ENCODE measurements around the gene RNASE8.

RNASE8 gene

GRCh38 chr14:21016413-21017190 is 41.0 kb upstream of the RNASE8 start:
- no peaks in the 10 kb centered on the region for H3K9me3 ChIP-seq
- peaks cover 35% of the 10 kb centered on the region for H3K27me3 ChIP-seq
- peaks cover 0 to 5% of the 10 kb centered on the region in 2 experiments for H3K4me1 ChIP-seq (ENCODE audit: control insufficient read depth in 1 of 2, insufficient read depth in 1 of 2, low read depth in 1 of 2, low read length in 1 of 2)
- H3K27ac ChIP-seq = no peak overlapping the region
- H3K4me3 ChIP-seq (ENCODE audit: low read depth in 1 of 2, low read length in 1 of 2) = no peak overlapping the region
- H3K36me3 ChIP-seq = no peaks in the 10 kb centered on the region
- no peak for TF ChIP-seq CTCF (IDR thresholded peaks at IDR 0.05)

GRCh38 chr14:21017528-21018245 is 39.9 kb upstream of the RNASE8 start:
- no peak for TF ChIP-seq CTCF (IDR thresholded peaks at IDR 0.05)
- Histone ChIP-seq H3K4me3 (ENCODE audit: low read depth in 1 of 2, low read length in 1 of 2) (no peak overlapping the region), H3K27me3 (peaks cover 36% of the 10 kb centered on the region), H3K9me3 (no peaks in the 10 kb centered on the region), H3K4me1 (ENCODE audit: control insufficient read depth in 1 of 2, insufficient read depth in 1 of 2, low read depth in 1 of 2, low read length in 1 of 2) (peaks cover 0 to 5% of the 10 kb centered on the region in 2 experiments), H3K27ac (no peak overlapping the region), H3K36me3 (no peaks in the 10 kb centered on the region)

GRCh38 chr14:21018286-21018685 is 39.3 kb upstream of the RNASE8 start:
- H3K27me3 ChIP-seq = peaks cover 36% of the 10 kb centered on the region
- no peaks in the 10 kb centered on the region for H3K9me3 ChIP-seq
- no peak for TF ChIP-seq CTCF (IDR thresholded peaks at IDR 0.05)
- H3K36me3 ChIP-seq = no peaks in the 10 kb centered on the region
- peaks cover 0 to 5% of the 10 kb centered on the region in 2 experiments for H3K4me1 ChIP-seq (ENCODE audit: control insufficient read depth in 1 of 2, insufficient read depth in 1 of 2, low read depth in 1 of 2, low read length in 1 of 2)
- H3K4me3 ChIP-seq (ENCODE audit: low read depth in 1 of 2, low read length in 1 of 2) = no peak overlapping the region
- no peak overlapping the region for H3K27ac ChIP-seq

- H3K27me3 ChIP-seq = peaks cover 38% of the 10 kb centered on the region
- H3K27ac ChIP-seq = no peak overlapping the region
- no peak overlapping the region for H3K4me3 ChIP-seq (ENCODE audit: low read depth in 1 of 2, low read length in 1 of 2)
- H3K4me1 ChIP-seq (ENCODE audit: control insufficient read depth in 1 of 2, insufficient read depth in 1 of 2, low read depth in 1 of 2, low read length in 1 of 2) = peaks cover 0 to 5% of the 10 kb centered on the region in 2 experiments
- no peaks in the 10 kb centered on the region for H3K9me3 ChIP-seq
- H3K36me3 ChIP-seq = no peaks in the 10 kb centered on the region
- no peak for TF ChIP-seq CTCF (IDR thresholded peaks at IDR 0.05)
Observed at GRCh38 chr14:21018781-21019180, 38.8 kb upstream of the RNASE8 start.

GRCh38 chr14:21019366-21019765 is 38.3 kb upstream of the RNASE8 start:
- no peak overlapping the region for H3K27ac ChIP-seq
- peaks cover 44% of the 10 kb centered on the region for H3K27me3 ChIP-seq
- H3K9me3 ChIP-seq = no peaks in the 10 kb centered on the region
- H3K4me3 ChIP-seq (ENCODE audit: low read depth in 1 of 2, low read length in 1 of 2) = no peak overlapping the region
- TF ChIP-seq CTCF (IDR thresholded peaks at IDR 0.05) = no peak
- H3K36me3 ChIP-seq = no peaks in the 10 kb centered on the region
- H3K4me1 ChIP-seq (ENCODE audit: control insufficient read depth in 1 of 2, insufficient read depth in 1 of 2, low read depth in 1 of 2, low read length in 1 of 2) = peaks cover 3 to 8% of the 10 kb centered on the region in 2 experiments

Measured in neutrophil (primary cell).